Measurements from ENCODE around the gene SOAT1.

- TF ChIP-seq MAX (IDR thresholded peaks at IDR 0.05), result no peak
- TF ChIP-seq CTCF (IDR thresholded peaks at IDR 0.05; ENCODE audit: control extremely low read depth in 1 of 3, insufficient read depth in 1 of 3, low read depth in 1 of 3, low read length in 3 of 3), result no peak
- no peak for TF ChIP-seq TCF12 (IDR thresholded peaks at IDR 0.05; ENCODE audit: low read depth, low read length)
These were observed 41.0 kb upstream of the SOAT1 start for GRCh38 chr1:179252606-179253005.
